SH-SY5Y (cell line): ENCODE measurements around the gene ACER3.

Experiments
- GATA2 ChIP-seq: IDR thresholded peaks from 2 replicates; pipeline ENCODE4 v1.6.1; 2011; ENCODE audit warnings: mild to moderate bottlenecking, low read depth, low read length
- GATA3 ChIP-seq: IDR thresholded peaks from 2 replicates; pipeline ENCODE4 v1.6.1; 2011; ENCODE audit warnings: low read depth, mild to moderate bottlenecking, low read length, moderate library complexity

DNA sequence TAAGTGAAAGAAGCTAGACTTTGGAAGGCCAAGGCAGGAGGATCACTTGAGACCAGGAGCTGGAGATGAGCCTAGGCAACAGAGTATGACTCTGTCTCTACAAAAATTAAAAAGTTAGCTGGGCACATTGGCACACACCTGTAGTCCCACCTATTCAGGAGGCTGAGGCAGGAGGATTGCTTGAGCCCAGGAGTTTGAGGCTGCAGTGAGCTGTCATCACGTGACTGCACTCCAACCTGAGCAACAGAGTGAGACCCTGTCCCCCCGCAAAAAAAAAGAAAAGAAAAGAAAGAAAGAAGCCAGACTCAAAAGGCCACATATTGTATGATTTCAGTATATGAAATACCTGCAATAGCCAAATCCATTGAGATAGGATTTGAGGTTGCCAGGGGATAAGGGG is 198.2 kb downstream of the ACER3 start:
- no peak for TF ChIP-seq GATA3
- no peak for TF ChIP-seq GATA2
